TTC549 (cell line): ENCODE measurements around the gene PIGQ.

ENCODE experiments used
- FAIRE-seq: peaks from 2 replicates; lab custom pipeline; 2012; peaks lifted over from hg19 to GRCh38; lab: Jason Lieb, UNC

The PIGQ gene

GRCh38 chr16:534135-534534 lies 35.6 kb upstream of the PIGQ start:
- FAIRE-seq = no peak

GRCh38 chr16:534856-535445 lies 34.8 kb upstream of the PIGQ start:
- FAIRE-seq = no peak

- no peak for FAIRE-seq
Measured at GRCh38 chr16:535446-536405, 34.0 kb upstream of the PIGQ start.

GRCh38 chr16:536746-537145 lies 33.0 kb upstream of the PIGQ start:
- no peak for FAIRE-seq

GRCh38 chr16:537415-538335 lies 32.1 kb upstream of the PIGQ start:
- no peak for FAIRE-seq

- no peak for FAIRE-seq
Measured at GRCh38 chr16:539901-540530, 29.8 kb upstream of the PIGQ start.

GRCh38 chr16:540645-541340 lies 29.0 kb upstream of the PIGQ start:
- no peak for FAIRE-seq

- FAIRE-seq = no peak
Measured at GRCh38 chr16:543301-544164, 26.2 kb upstream of the PIGQ start.

- FAIRE-seq = no peak
Measured at GRCh38 chr16:544517-544916, 25.3 kb upstream of the PIGQ start.

GRCh38 chr16:546909-547770 lies 22.6 kb upstream of the PIGQ start:
- no peak for FAIRE-seq

- no peak for FAIRE-seq
Measured at GRCh38 chr16:548586-548985, 21.2 kb upstream of the PIGQ start.

GRCh38 chr16:549544-550263 lies 20.1 kb upstream of the PIGQ start:
- no peak for FAIRE-seq

- FAIRE-seq = no peak
Measured at GRCh38 chr16:551210-551609, 18.6 kb upstream of the PIGQ start.

GRCh38 chr16:552171-552570 lies 17.6 kb upstream of the PIGQ start:
- FAIRE-seq = no peak

GRCh38 chr16:553601-554296 lies 16.0 kb upstream of the PIGQ start:
- no peak for FAIRE-seq

GRCh38 chr16:554297-554621 lies 15.5 kb upstream of the PIGQ start:
- no peak for FAIRE-seq

GRCh38 chr16:554640-555365 lies 15.0 kb upstream of the PIGQ start:
- no peak for FAIRE-seq
